IgD-negative memory B cell (primary cell): Measurements from ENCODE around the gene AASDHPPT. TPM values are rescaled to one million over a fixed set of nuclear protein-coding genes. Genes with fewer than 3 reads are reported as not detected.

Source experiments
- H3K27ac Mint-ChIP-seq, 3 donors: one replicate each; pipeline ENCODE4 v1.8.0; 2020 to 2022; ENCODE audit warnings: mild to moderate bottlenecking in 3 of 3, mixed read lengths in 3 of 3, moderate library complexity in 1 of 3
- H3K27me3 Mint-ChIP-seq: one replicate; pipeline ENCODE4 v1.8.0; 2021; ENCODE audit warnings: mixed read lengths
- H3K36me3 Mint-ChIP-seq: one replicate; pipeline ENCODE4 v1.8.0; 2020; ENCODE audit warnings: mild to moderate bottlenecking, mixed read lengths
- H3K4me1 Mint-ChIP-seq, 3 donors: one replicate each; pipeline ENCODE4 v1.8.0; 2020 to 2022; ENCODE audit warnings: mixed read lengths in 3 of 3, mild to moderate bottlenecking in 1 of 3
- H3K4me3 Mint-ChIP-seq, 4 donors: one replicate each; pipeline ENCODE4 v1.8.0; 2020 to 2022; ENCODE audit warnings: mild to moderate bottlenecking in 4 of 4, mixed read lengths in 4 of 4, moderate library complexity in 3 of 4
- H3K9me3 Mint-ChIP-seq, 3 donors: one replicate each; pipeline ENCODE4 v1.8.0; 2020 to 2021; ENCODE audit warnings: mixed read lengths in 3 of 3, mild to moderate bottlenecking in 1 of 3
- polyA plus RNA-seq: library from polyadenylated mRNA; unstranded; fragments of 300-500 nt; fragmentation: Illumina TruSeq; gene quantifications from one replicate; pipeline ENCODE4 v1.2.3, GENCODE V29; 2021

Gene AASDHPPT
- polyA plus RNA-seq, 1 donor from 2014 or later, result 55.4 TPM

DNA sequence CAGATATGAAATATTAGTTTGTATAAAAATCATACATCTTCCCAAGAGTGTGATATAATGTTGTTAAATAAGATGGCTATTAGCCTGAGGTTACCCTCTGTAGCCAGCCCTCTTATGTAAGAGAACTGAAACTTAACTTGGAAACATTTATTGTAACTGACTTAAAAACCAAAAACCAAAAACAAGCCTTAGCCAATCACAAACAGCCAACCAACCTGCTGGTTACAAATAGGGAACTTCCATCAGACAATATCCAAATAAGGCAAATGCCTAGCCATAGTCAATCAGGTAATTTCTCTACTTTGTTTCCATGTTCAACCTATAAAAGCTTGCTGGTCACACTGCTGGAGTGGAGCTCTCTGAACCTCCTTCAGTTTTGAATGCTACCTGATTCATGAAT, 14.5 kb upstream of the AASDHPPT start:
- Mint-ChIP-seq H3K36me3 (peaks cover 17% of the 10 kb centered on the region), H3K4me3 (no peak overlapping the region), H3K27me3 (no peaks in the 10 kb centered on the region), H3K4me1 (peaks cover 5 to 14% (median 8%) of the 10 kb centered on the region in 3 donors), H3K9me3 (no peaks in the 10 kb centered on the region), H3K27ac (peak overlapping the region in 2 of 3 donors; percentile 60 to 62)

DNA sequence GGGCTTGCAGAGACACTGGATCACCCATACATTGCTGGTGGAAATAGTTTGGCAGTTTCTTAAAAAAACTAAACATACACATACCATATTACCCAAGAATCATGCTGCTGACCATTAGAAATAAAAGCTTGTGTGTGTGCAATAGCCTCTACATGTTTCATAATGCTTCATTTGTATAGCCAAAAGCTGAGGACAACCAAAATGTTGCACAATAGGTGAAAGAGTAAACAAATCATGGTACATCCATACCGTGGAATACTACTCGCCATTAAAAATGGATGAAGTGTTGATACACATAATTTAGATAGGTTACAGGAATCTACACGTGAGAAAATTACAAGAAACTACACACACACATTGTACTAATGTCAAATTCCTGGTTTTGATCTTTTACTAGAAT, 6.9 kb upstream of the AASDHPPT start:
- H3K4me3 Mint-ChIP-seq, result no peak overlapping the region
- no peaks in the 10 kb centered on the region for H3K27me3 Mint-ChIP-seq
- H3K9me3 Mint-ChIP-seq, result no peaks in the 10 kb centered on the region
- peaks cover 4 to 18% (median 11%) of the 10 kb centered on the region in 3 donors for H3K4me1 Mint-ChIP-seq
- no peak overlapping the region for H3K27ac Mint-ChIP-seq
- peaks cover 15% of the 10 kb centered on the region for H3K36me3 Mint-ChIP-seq

DNA sequence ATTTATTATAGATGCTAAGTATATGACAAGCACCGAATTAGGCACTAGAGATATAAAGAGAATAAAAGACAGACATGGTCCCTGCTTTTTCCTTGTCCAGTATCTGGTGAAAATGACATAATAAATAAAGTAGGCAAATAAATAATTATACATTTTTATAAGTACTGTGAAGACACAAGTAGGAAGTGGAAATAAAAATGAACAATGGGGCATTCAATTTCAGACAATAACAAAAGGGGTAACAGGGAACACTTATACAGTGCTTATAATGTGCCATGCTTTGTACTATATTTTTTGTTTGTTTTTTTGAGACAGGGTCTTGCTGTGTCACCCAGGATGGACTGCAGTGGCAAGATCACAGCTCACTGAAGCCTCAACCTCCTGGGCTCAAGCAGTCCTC, 4.7 kb upstream of the AASDHPPT start:
- Mint-ChIP-seq H3K27me3 (no peaks in the 10 kb centered on the region), H3K36me3 (peaks cover 9% of the 10 kb centered on the region), H3K4me1 (peaks cover 12 to 28% (median 19%) of the 10 kb centered on the region in 3 donors), H3K27ac (no peak overlapping the region), H3K4me3 (no peak overlapping the region), H3K9me3 (no peaks in the 10 kb centered on the region)

DNA sequence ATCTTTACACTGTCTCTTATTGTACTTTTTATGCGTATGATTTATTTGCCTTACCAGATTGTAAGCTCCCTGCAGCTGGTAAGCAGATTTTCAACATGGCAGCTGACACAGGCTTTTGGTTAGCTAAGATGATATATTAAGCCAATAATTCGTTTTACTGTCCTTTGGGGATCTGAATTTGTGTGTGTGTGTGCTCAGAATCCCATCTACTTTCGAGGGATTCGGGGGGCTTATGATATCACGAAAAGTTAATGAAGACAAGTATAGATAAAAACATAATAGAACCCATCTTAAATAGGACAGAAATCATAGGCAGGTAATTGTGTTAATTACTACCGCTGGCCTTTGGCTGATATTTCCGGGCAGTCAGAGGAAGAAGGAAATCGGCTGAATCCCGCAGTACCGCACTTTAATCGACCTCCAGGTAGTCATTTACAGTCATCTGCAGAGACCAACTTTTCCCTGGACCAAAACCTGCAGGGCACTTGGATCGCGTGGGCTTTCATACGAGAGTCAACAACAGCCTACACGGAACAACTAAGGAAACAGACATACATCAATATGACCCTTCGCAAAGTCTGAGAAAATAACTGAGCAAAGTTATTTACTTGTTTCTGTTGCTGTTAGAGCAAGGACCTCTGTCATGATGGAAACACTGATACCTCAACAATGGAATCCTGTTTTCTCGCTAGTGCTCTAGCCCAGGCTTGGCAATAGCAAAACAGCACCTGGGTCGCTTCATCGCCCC, 1.1 kb upstream of the AASDHPPT start:
- Mint-ChIP-seq H3K4me3 (peak overlapping the region; percentile 85 to 100 (median 100)), H3K27me3 (no peaks in the 10 kb centered on the region), H3K27ac (peak overlapping the region; percentile 57 to 97 (median 96)), H3K9me3 (no peaks in the 10 kb centered on the region), H3K36me3 (peaks cover 3% of the 10 kb centered on the region), H3K4me1 (peaks cover 25 to 40% (median 39%) of the 10 kb centered on the region in 3 donors)

DNA sequence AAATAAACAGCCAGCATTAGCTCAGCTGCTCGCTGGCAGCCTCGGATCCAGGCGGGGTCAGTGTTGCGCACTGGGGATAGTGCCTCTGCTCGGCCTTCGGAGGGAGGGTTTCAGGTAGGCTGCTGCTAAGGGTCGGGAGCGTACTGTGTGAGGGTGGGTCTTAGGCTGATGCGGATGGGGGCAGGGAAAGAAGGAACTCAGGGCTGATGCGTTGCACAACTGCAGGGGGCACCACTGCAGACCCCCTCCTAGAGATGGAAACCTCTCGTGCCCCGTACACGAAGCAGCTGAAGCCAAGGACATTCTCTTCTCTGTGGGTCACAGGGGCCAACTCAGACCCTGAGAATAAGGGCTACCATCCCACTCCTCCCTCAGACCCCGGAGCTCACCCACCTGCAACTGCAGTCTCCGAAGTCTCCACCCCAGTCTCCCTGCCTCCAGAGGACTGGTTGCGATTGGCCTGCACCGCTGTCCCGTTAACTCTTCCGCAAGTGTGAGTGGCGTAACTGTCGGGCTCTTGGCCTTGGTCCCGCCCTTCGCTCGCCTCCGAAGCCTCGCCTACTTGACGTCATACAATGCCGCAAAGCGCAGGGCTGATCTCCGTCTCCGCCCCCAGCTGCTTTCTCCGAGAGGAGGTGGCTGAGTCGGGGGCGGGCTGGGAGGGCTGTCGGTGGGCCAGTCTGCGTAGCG, 398 bp upstream of the AASDHPPT start, which contains the start of gene KBTBD3:
KBTBD3 (minus strand) TSS at position 429 of the 690 bp plus-strand sequence. CDS start 18,250 bp downstream, outside the sequence.
- H3K4me3 Mint-ChIP-seq, result peak within 1 kb of the TSS; percentile 85 to 100 (median 100)
- H3K27ac Mint-ChIP-seq, result peak within 1 kb of the TSS; percentile 57 to 97 (median 96)
- peaks cover 30 to 45% (median 42%) of the 10 kb centered on the region in 3 donors for H3K4me1 Mint-ChIP-seq
- H3K9me3 Mint-ChIP-seq, result no peaks in the 10 kb centered on the region
- H3K36me3 Mint-ChIP-seq, result peaks cover 3% of the 10 kb centered on the region
- no peaks in the 10 kb centered on the region for H3K27me3 Mint-ChIP-seq

DNA sequence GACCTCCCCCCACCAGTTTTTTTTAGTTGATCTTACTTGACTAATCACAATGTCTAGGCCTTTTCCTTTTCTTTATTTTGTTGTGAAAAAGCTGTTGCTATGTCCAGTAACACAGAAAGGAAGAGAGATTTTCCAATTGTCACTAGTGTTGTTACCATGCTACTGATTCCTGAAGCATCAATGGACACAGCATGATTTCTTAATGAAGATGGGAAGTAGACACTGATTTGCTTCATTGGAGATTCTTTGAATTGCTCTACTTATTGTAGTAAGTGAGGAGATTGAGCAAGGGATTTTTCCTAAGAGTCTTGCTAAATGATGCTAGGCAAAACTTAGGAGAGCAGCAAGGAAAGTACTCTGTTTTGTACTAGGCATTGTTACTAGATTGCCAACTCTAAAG, 4.6 kb downstream of the AASDHPPT start:
- Mint-ChIP-seq H3K4me3 (peak overlapping the region in 3 of 4 donors; percentile 5 to 51 (median 28)), H3K9me3 (no peaks in the 10 kb centered on the region), H3K36me3 (no peaks in the 10 kb centered on the region)

DNA sequence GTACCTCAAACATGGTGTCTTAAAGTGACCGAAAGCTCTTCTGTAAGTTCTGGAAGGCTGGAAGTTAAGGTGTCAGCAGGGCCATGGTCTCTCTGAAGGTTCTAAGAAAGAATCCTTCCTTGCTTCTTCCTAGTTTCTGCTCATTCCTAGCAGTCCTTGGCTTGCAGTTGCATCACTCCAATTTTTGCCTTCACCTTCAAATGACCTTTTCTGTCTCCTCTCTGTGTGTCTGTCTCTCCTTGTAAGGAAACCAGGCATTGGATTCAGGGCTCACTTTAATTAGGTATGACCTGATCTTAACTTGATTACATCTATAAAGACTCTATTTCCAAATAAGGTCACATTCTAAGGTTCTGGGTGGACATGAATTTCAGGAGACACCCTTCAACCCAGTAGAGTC, 8.7 kb downstream of the AASDHPPT start:
- no peak overlapping the region for H3K27ac Mint-ChIP-seq
- no peak overlapping the region for H3K4me3 Mint-ChIP-seq
- no peaks in the 10 kb centered on the region for H3K27me3 Mint-ChIP-seq
- H3K4me1 Mint-ChIP-seq, result peaks cover 19 to 40% (median 27%) of the 10 kb centered on the region in 3 donors
- no peaks in the 10 kb centered on the region for H3K36me3 Mint-ChIP-seq
- no peaks in the 10 kb centered on the region for H3K9me3 Mint-ChIP-seq

More for the DNA sequence above, 4.6 kb downstream of the AASDHPPT start:
- Mint-ChIP-seq H3K27ac (no peak overlapping the region), H3K27me3 (no peaks in the 10 kb centered on the region), H3K4me1 (peaks cover 27 to 48% (median 30%) of the 10 kb centered on the region in 3 donors)

DNA sequence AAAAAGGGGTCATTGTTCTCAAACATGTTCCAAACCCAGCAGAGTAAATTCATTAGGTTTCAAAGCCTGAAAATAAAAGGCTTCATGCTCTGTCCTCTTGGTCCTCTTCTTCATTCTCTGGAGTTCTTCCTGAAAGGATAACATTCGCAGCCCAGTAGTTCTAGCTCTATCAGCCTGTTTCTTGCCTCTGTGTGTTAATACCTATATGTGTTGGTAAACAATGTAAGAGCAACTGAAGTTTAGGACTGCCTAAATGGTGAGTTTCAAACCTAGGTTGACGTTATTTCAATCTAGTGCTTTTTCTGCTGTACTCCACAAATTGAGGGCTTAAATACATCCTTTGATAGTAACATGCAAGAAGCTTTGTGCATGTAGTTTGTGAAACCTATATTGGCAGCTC, 9.4 kb downstream of the AASDHPPT start:
- H3K27ac Mint-ChIP-seq, result peak overlapping the region in 1 of 3 donors; percentile 11
- H3K27me3 Mint-ChIP-seq, result no peaks in the 10 kb centered on the region
- H3K4me1 Mint-ChIP-seq, result peaks cover 16 to 35% (median 25%) of the 10 kb centered on the region in 3 donors
- no peaks in the 10 kb centered on the region for H3K36me3 Mint-ChIP-seq
- H3K4me3 Mint-ChIP-seq, result no peak overlapping the region
- no peaks in the 10 kb centered on the region for H3K9me3 Mint-ChIP-seq

DNA sequence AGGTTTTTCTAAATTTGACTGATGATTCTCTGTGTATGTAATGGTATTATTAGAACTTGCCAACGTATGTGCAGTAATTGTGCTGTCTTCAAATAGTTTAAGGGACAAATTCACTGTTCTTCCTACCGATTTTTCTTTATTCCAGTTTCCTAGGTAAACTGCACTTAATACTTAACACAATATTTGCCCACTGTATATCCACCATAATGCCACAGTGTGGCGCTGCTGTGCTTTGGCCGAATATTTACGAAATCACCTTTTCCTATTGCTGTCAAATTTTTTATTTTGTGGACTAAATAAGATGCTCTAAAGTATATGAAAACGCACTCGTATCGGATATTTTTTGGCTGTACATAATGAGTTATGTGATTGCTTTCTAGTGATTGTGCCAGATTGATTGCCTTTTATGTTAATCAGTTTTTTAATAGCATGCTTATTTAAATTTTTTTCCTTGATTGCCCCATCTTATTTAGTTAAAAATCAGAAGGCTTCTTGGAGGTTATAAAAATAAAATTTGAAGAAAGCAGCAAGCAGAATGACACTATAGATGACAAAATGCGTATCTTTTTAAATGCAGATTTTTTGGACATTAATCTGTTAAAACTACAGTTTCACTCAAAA, 10.5 kb downstream of the AASDHPPT start:
- Mint-ChIP-seq H3K27me3 (no peaks in the 10 kb centered on the region), H3K4me3 (peak overlapping the region in 1 of 4 donors; percentile 58), H3K36me3 (no peaks in the 10 kb centered on the region), H3K4me1 (peaks cover 12 to 31% (median 21%) of the 10 kb centered on the region in 3 donors), H3K9me3 (no peaks in the 10 kb centered on the region), H3K27ac (no peak overlapping the region)

DNA sequence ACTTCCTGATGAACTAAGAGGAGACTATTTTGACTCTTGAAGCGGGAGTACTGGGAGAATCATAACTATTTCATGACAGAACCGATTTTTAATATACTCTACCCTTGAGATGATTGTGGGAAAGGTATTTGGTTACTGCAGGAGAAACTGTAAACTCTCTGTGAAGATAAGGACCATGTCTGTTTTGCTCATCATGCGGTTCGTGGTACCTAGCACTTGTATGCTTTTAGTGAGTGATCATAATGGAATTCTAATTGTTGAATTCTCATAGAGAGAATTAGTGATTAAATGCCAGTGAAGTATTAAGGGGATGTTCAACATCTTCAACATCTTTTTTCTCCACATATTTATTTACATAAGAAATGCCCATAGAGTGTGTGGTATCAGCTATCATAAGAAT, 11.4 kb downstream of the AASDHPPT start:
- Mint-ChIP-seq H3K4me3 (no peak overlapping the region), H3K4me1 (peaks cover 10 to 29% (median 21%) of the 10 kb centered on the region in 3 donors)

DNA sequence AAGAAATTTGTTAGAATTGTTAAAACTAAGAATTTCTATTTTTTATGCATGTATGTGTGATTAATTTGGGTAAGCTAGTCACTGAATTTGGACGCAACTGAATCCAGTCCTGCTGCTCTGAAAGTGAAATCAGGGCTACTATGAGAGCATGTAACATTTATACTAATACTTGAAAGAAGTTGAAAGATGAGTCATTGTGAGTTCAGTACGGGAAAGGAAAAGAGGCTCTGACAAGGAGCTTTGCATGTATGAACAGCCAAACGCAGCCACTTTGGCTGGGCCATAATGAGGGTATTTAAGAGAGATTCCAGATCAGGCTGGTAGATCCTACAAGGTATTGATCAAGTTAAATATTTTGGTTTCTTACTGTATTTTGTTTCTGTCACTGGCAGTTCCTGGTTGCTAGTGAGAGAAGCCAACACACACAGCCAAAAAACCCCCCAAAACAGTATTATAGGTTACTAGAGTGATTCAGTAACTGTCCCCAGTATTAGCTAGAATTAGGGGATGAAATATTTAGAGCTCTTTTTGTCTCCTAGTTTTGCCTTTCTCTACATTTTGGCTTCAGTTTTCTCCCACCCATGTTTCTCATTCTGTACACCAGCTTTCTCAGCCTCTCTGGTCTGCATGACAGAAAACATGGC, 14.1 kb downstream of the AASDHPPT start:
- peaks cover 7 to 16% (median 16%) of the 10 kb centered on the region in 3 donors for H3K4me1 Mint-ChIP-seq
- H3K27me3 Mint-ChIP-seq, result no peaks in the 10 kb centered on the region
- H3K36me3 Mint-ChIP-seq, result peaks cover 7% of the 10 kb centered on the region
- peak overlapping the region in 1 of 3 donors; percentile 8 for H3K27ac Mint-ChIP-seq
- H3K4me3 Mint-ChIP-seq, result peak overlapping the region in 1 of 4 donors; percentile 10
- H3K9me3 Mint-ChIP-seq, result no peaks in the 10 kb centered on the region

More for the DNA sequence above, 11.4 kb downstream of the AASDHPPT start:
- no peaks in the 10 kb centered on the region for H3K36me3 Mint-ChIP-seq
- H3K9me3 Mint-ChIP-seq, result no peaks in the 10 kb centered on the region
- H3K27me3 Mint-ChIP-seq, result no peaks in the 10 kb centered on the region
- no peak overlapping the region for H3K27ac Mint-ChIP-seq

DNA sequence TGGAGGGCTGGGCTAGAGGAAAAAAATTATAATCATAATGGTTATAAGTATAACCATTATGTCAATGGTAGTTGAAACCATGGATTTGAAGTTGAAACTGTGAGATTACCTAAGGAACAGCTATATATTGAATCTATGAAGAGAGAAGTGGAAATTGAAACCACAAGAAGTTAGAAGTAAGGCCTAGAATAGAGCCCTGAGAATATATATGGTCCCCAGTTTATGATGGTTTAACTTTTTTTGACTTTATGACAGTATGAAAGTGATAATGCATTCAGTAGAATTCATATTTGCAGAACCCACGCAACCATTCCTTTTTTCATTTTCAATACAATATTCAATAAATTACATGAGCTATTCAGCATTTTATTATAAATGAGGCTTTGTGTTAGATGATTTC, 15.0 kb downstream of the AASDHPPT start:
- Mint-ChIP-seq H3K36me3 (peaks cover 7% of the 10 kb centered on the region), H3K4me1 (peaks cover 5 to 12% (median 11%) of the 10 kb centered on the region in 3 donors), H3K27ac (no peak overlapping the region), H3K27me3 (no peaks in the 10 kb centered on the region), H3K9me3 (no peaks in the 10 kb centered on the region), H3K4me3 (no peak overlapping the region)

DNA sequence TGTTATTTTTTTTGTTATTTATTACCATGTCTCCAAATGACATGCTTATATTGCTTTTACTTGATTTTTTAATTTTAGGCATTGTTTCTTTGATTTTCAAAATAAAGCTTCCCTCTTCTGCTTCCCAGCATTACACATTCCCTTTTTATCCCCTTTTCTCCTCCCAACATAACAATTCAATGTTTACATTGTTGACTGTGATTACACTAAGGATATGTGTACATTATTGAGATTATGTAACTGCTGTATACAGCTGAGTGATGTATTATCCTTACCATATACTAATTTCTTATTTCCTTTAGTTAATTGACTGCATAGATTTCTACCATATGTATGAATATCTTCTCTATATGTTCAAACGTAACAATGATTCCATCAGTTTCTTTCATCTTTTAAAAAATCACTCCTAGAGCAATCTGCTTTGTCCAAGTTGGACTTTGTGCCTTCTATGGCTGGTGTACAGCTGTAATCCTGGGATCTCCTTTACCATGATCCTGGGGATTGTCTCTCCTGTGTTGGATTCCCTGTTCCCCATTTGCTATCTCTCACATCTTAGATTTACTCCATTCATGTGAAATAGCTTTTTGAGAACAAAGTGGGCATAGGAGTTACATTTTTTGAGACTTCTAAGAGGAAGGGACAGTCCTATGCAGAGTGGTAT, 21.6 kb downstream of the AASDHPPT start:
- Mint-ChIP-seq H3K4me1 (no peaks in the 10 kb centered on the region), H3K36me3 (peaks cover 7% of the 10 kb centered on the region), H3K4me3 (no peak overlapping the region), H3K27me3 (no peaks in the 10 kb centered on the region), H3K27ac (no peak overlapping the region), H3K9me3 (peaks cover 0 to 4% (median 0%) of the 10 kb centered on the region in 3 donors)

DNA sequence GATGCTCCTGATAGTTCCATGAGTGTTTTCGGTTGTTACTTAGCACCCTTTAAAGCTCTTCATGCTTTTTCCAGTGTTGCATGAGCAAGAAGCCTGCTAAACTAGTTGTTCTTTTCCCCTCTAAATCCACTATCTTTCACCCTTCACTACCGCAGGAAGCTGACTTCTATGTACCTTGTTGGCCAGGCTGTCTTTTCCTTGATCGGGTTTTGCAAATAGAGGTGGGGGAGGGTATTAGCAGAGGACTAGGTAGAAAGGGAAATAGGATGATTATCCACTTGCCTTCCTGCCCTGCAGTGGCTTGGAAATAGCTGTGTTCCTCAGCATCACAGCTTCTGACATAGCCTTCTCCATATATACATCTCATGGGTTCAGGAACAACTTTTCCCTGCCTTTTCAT, 23.9 kb downstream of the AASDHPPT start:
- H3K4me1 Mint-ChIP-seq, result no peaks in the 10 kb centered on the region
- no peak overlapping the region for H3K27ac Mint-ChIP-seq
- H3K9me3 Mint-ChIP-seq, result peaks cover 0 to 4% (median 0%) of the 10 kb centered on the region in 3 donors
- H3K27me3 Mint-ChIP-seq, result no peaks in the 10 kb centered on the region
- H3K36me3 Mint-ChIP-seq, result peaks cover 2% of the 10 kb centered on the region
- no peak overlapping the region for H3K4me3 Mint-ChIP-seq
